Measurements from ENCODE around the gene TSKU.
"Not testable (repeated sequence)": the region's sequence is repeated elsewhere in the genome, so short reads cannot be mapped to it uniquely, and the experiment has no call there.

The TSKU gene

GRCh38 chr11:76789443-76789719, 6.2 kb downstream of the TSKU start:
- DNase-seq, result no peak

GRCh38 chr11:76790251-76790650, 7.1 kb downstream of the TSKU start:
- no peak for DNase-seq

DNA sequence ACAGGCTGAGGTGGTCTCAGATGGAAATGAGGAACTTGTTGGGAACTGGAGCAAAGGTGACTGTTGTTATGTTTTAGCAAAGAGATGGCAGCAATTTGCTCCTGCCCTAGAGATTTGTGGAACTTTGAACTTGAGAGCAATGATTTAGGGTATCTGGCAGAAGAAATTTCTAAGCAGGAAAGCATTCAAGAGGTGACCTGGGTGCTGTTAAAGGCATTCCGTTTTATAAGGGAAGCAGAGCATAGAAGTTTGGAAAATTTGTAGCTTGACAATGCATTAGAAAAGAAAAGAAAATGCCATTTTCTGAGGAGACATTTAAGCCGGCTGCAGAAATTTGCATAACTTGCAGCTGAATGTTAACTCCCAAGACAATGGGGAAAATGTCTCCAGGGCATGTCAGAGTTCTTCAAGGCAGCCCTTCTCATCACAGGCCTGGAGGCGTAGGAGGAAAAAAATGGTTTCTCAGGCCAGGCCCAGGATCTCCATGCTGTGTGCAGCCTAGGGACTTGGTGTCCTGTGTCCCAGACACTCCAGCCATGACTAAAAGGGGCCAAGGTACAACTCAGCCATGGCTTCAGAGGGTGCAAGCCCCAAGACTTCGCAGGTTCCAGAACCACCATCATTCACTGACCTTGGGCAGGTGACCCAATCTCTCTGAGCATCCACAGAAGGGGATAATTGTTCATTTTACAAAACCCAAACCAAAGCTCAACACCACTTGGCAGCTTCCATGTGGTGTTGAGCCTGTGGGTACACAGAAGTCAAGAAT, 8.0 kb downstream of the TSKU start:
- not testable (repeated sequence) for DNase-seq

DNA sequence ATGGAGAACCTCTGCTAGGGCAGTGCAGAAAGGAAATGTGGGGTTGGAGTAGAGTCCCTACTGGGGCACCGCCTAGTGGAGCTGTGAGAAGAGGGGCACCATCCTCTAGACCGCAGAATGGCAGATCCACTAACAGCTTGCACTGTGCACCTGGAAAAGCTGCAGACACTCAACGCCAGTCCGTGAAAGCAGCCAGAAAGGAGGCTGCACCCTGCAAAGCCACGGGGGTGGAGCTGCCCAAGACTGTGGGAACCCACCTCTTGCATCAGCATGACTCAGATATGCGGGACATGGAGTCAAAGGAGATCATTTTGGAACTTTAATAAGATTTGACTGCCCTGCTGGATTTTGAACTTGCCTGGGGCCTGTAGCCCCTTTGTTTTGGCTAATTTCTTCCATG, 8.7 kb downstream of the TSKU start:
- peak in 1 of 2 experiments; percentile 12 for DNase-seq

DNA sequence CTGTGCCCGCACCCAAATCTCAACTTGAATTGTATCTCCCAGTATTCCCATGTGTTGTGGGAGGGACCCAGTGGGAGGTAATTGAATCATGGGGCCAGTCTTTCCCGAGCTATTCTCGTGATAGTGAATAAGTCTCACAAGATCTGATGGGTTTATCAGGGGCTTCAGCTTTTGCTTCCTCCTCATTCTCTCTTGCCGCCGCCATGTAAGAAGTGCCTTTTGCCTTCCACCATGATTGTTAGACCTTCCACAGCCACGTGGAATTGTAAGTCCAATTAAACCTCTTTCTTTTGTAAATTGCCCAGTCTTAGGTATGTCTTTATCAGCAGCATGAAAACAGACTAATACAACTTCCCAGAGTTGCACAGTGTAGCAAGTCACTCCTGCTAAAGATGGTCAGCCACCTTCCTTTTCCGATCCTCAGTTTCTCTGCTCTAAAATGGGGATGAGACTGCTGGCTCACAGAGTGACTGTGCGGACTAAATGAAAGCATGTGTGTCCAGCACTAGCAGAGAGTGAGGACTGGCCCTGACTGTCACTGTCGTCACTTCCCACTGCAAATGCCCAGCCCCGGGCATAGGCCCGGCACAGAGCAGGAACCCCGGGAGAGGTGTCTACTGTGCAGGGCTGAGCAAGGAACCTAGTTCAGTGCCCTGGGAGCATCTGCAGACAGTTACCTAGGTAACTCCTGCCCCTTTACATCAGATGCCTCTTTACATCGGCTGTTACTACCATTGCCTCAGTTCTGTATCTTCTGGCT, 9.5 kb downstream of the TSKU start:
- no peak for DNase-seq

DNA sequence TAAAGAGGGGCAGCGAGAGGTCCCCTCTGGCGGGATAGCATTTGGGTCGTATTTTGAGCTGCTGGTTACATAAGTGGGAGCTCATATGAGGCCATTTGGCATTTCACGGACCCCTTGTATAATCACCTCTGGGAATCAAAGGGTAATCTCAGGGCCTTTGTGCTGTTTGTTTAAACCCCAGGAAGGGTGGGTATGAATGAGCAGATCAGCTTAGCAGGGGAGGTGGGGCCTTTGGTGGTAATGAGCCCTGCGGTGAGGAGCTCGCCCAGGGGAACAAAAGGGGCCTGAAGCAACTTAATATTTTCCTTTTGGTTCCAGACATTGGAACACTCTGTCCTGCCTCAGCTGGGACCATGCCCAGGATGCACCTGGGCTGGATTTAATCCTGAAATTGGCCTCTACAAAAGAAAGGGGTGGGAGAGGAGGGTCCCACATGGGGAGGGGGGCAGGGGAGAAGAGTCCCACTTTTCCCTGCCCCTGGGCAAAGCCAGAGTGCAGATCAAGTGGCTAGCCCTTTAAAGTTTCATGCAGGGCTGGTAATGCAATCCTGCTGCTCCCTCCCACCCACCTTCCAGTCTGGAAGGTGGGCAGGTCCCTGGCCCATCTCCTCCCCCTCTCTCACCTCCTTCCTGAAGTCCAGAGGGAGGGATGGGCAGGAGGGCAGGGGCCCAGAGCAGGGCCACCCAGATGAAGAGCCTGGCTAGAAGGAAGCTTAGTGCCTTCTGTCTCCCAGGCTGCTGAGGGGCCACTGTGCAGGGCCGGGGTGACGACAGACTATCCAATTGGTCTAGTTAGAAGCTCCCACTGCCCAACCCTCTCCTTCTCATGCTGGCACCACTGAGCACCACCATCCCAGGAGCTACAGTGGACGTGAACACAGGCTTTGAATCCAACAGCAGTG, 10.5 kb downstream of the TSKU start:
- DNase-seq, result no peak

DNA sequence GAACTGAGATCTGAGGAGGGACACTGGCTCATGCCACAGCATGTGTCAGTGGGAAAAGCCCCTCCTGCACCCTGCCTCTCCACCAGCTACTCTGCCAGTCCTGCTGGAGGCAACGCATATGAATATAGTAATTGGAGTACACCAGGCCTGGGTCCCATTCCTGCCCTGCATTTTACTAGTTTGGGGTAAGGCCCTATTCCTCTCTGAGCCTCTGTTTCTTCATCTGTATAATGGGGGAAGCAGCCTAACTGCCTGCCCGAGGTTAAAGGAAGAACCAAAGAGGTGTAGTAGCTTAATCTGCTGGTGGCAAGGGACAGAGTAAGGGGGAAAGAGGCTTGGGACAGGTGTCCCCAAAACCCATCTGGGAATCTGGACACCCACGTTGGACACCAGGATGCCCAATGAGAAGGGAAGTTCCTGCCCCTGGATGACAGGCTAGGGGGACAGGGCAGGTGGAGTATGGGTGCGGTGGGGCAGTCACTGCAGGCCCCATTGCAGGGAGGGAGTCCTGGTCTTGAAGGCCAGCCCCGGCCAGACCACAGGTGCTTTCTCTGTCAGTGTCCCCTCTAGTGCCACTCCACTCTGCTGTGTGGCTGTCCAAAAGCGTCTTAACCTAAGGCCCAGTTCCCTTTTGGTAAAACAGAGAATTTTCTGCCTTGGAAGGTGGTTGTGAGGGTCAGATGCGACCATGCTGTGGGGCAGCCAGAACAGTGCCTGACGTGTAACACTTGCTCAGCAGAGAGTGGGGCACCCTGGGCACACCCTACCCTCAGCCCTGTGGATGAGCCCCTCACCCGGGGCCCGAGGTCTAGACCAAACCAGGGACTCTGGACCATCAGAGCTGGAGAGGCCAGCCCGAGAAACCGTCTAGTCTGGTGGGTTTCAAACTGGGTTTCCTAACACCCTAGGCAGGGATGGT, 11.5 kb downstream of the TSKU start:
- DNase-seq, result no peak

GRCh38 chr11:76795290-76795935, 12.3 kb downstream of the TSKU start:
- DNase-seq, result no peak

GRCh38 chr11:76795936-76796441, 12.8 kb downstream of the TSKU start:
- no peak for DNase-seq

DNA sequence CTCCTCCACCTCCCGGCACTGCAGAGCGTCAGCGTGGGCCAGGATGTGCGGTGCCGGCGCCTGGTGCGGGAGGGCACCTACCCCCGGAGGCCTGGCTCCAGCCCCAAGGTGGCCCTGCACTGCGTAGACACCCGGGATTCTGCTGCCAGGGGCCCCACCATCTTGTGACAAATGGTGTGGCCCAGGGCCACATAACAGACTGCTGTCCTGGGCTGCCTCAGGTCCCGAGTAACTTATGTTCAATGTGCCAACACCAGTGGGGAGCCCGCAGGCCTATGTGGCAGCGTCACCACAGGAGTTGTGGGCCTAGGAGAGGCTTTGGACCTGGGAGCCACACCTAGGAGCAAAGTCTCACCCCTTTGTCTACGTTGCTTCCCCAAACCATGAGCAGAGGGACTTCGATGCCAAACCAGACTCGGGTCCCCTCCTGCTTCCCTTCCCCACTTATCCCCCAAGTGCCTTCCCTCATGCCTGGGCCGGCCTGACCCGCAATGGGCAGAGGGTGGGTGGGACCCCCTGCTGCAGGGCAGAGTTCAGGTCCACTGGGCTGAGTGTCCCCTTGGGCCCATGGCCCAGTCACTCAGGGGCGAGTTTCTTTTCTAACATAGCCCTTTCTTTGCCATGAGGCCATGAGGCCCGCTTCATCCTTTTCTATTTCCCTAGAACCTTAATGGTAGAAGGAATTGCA, 13.5 kb downstream of the TSKU start:
- no peak for DNase-seq

GRCh38 chr11:76797341-76798201, 14.4 kb downstream of the TSKU start:
- DNase-seq, result no peak

DNA sequence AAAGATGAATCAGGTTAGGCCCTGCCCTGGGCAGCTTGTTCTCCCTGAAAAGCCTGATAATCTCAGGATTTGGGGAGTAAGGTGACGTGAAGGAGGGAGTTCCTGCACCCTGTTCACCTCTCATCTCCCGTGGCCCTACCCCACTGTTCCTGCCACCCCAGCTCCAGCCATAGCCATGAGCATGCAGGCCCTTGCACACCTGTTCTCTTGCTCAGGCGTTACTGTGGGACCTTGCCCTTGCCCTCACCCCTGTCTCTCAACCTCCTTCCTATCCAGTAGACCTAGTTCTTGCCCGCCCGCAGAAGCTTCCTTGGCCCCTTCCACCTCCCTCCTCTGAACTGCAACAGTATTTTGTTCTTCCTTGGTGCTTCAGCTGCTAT, 15.0 kb downstream of the TSKU start:
- DNase-seq, result no peak

DNA sequence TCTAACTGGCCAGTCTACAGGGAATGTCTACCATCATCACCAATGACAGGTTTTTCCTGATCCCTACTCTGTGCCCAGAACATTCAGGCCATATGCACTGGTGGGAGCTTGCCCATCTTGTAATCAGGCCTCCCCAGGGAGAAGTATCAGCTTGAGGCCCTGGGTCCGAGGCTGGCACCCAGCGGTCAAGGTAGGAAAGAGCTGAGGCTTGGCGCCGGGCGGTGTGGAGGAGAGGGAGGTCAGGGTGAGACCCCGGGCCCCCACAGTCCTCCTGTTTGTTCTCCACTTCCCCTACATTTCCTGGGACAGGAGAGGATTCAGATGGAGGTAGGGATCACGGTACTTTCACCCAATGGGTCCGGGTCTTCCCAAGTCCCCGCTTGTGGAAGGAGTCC, 15.5 kb downstream of the TSKU start:
- no peak for DNase-seq

DNA sequence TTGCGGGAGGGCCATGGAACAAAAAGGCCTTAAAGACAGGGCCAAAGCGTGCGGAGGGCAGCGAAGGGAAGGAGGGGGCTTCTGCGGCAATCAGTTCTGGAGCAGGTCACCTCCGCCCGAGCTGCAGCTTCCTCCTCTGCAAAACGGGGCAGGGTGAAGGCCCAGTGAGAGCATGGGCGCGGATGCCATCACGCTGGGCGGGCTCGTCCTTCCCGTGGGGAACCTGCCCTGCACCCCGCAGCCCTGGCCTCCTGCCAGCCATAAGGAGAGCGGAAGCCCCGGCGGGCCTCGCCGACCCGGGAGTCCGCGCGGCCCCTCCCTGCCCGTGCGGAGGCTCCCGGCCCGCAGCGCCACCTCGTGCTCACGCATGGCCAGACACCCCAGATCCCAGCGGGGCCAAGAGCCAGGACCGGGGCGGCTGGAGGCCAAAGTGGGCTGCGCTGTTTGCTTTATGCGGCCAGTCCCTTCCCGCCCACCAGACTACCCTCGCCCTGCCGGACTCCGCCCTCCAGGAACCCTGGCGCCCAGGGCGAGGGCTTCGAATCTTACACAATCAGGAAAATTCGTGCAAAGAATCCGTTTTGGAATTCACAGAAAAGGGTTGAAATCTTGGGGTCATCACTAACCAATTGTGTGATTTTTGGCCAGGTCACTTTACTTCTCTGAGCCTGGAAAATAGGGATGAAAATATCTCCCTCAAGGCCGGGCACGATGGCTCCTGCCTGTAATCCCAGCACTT, 16.1 kb downstream of the TSKU start:
- DNase-seq, result peak; percentile 79 to 82

- DNase-seq, result no peak
These were observed 17.5 kb downstream of the TSKU start for GRCh38 chr11:76800466-76801200.

GRCh38 chr11:76801225-76801624, 18.1 kb downstream of the TSKU start:
- DNase-seq, result no peak

DNA sequence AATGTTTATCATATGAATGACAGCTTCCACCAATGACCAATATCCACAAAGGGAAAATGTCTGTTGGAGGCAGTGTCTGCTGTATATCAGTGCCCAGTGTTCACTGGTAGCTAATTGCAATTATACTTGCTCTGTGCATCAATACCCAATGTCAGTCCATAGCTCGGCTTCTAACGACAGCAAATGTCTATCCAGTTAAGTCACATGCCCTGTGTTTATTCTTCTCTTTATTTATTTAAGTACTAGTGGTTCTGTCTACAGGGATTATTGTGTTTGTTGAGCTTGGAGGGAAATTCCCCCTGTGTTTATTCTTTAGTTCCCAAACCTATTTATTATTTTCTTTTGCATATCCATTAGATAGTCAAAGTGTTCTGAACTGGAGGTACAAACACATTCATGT, 18.6 kb downstream of the TSKU start:
- no peak for DNase-seq

DNA sequence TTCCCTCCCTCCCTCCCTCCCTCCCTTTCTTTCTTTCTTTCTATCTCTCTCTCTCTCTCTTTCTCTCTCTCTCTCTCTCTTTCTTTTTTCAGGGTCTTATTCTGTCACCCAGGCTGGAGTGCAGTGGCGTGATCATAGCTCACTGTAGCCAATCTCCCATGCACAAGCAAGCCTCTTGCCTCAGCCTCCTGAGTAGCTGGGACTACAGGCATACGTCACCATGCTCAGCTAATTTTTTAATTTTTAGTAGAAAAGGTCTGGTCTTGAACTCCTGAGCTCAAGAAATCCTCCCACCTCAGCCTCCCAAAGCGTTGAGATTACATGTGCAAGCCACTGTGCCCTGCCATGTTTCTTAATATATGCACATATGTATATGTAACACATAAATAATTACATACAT, 19.0 kb downstream of the TSKU start:
- DNase-seq, result no peak

GRCh38 chr11:76802621-76803020, 19.5 kb downstream of the TSKU start:
- DNase-seq, result no peak

All from activated CD4-positive, alpha-beta T cell treated with anti-CD3 and anti-CD28 coated beads, Interleukin-2, amount 50 U/mL, for 48 hours (primary cell).